ENCODE results near the gene TFB2M.
"Not testable (repeated sequence)": the region's sequence is repeated elsewhere in the genome, so short reads cannot be mapped to it uniquely, and the experiment has no call there.

The TFB2M gene

GRCh38 chr1:246591958-246592357, 25.9 kb upstream of the TFB2M start:
- ATAC-seq (replicated peaks): no peak
- Mint-ChIP-seq H3K27ac (no peak overlapping the region), H3K9me3 (no peaks in the 10 kb centered on the region), H3K36me3 (ENCODE audit: insufficient read depth) (peaks cover 34% of the 10 kb centered on the region), H3K4me3 (no peak overlapping the region), H3K27me3 (no peaks in the 10 kb centered on the region), H3K4me1 (ENCODE audit: low read depth in 2 of 2) (peaks cover 14 to 36% of the 10 kb centered on the region in 2 donors)
- DNase-seq: no peak

- peaks cover 31% of the 10 kb centered on the region for H3K36me3 Mint-ChIP-seq (ENCODE audit: insufficient read depth)
These were observed 25.4 kb upstream of the TFB2M start for GRCh38 chr1:246591504-246591903.

GRCh38 chr1:246591047-246591446, 25.0 kb upstream of the TFB2M start:
- Mint-ChIP-seq H3K27ac (peak overlapping the region in 1 of 2 donors; percentile 35), H3K36me3 (ENCODE audit: insufficient read depth) (peaks cover 31% of the 10 kb centered on the region), H3K4me1 (ENCODE audit: low read depth in 2 of 2) (peaks cover 14 to 36% of the 10 kb centered on the region in 2 donors), H3K4me3 (no peak overlapping the region), H3K27me3 (no peaks in the 10 kb centered on the region), H3K9me3 (no peaks in the 10 kb centered on the region)
- no peak for DNase-seq
- ATAC-seq (replicated peaks): no peak

More at GRCh38 chr1:246591504-246591903, 25.4 kb upstream of the TFB2M start:
- Mint-ChIP-seq H3K9me3 (no peaks in the 10 kb centered on the region), H3K4me3 (no peak overlapping the region), H3K27me3 (no peaks in the 10 kb centered on the region), H3K4me1 (ENCODE audit: low read depth in 2 of 2) (peaks cover 13 to 36% of the 10 kb centered on the region in 2 donors), H3K27ac (peak overlapping the region in 1 of 2 donors; percentile 35)
- no peak for ATAC-seq (replicated peaks)
- DNase-seq: no peak

DNA sequence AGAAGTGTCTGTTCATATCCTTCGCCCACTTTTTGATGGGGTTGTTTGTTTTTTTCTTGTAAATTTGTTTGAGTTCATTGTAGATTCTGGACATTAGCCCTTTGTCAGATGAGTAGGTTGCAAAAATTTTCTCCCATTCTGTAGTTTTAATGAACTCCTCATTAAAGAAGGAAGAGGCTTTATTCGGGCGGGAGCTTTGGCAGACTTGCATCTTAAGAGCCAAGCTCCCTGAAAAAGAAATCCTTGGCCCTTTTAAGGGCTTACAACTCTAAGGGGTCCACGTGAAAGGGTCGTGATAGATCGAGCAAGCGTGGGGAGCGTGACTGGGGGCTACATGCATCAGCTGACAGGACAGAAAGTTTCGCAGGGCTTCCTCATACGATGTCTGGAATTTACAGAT, 23.9 kb upstream of the TFB2M start:
- peaks cover 37% of the 10 kb centered on the region for H3K36me3 Mint-ChIP-seq (ENCODE audit: insufficient read depth)
- H3K4me1 Mint-ChIP-seq (ENCODE audit: low read depth in 2 of 2): peaks cover 12 to 35% of the 10 kb centered on the region in 2 donors
- not testable (repeated sequence) for H3K27ac Mint-ChIP-seq

DNA sequence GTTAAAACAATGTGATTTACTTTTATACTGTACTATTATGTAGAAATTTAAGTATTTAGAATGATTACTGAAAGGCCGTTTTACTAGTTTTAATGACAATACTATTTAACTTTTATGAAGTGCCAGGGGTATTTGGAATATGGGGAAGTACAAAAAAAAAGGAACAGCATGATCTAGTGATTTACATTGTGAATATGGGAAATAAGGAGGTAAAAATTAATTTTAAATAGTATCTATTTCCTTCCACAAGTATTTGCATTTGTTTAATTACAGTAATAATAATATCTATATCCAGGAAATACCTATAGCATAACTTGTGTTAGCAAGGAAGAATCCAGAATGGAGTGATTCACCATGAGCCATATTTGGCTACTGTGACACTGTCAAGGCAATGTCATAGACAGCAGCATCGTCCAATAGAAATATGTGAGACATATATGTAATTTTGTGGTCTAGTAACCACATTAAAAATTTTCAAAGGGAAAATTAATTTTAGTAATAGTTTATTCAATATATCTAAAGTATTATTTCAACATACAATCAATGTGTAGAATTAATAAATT, 22.2 kb upstream of the TFB2M start:
- Mint-ChIP-seq H3K27ac (no peak overlapping the region), H3K4me1 (ENCODE audit: low read depth in 2 of 2) (peaks cover 21 to 44% of the 10 kb centered on the region in 2 donors), H3K36me3 (ENCODE audit: insufficient read depth) (peaks cover 38% of the 10 kb centered on the region), H3K4me3 (no peak overlapping the region), H3K27me3 (no peaks in the 10 kb centered on the region), H3K9me3 (no peaks in the 10 kb centered on the region)
- DNase-seq: no peak
- no peak for ATAC-seq (replicated peaks)

More for the DNA sequence above, 23.9 kb upstream of the TFB2M start:
- not testable (repeated sequence) for ATAC-seq (replicated peaks); H3K4me3 Mint-ChIP-seq; DNase-seq; H3K27me3 Mint-ChIP-seq; H3K9me3 Mint-ChIP-seq

- H3K27me3 Mint-ChIP-seq: no peaks in the 10 kb centered on the region
- H3K27ac Mint-ChIP-seq: peak overlapping the region in 1 of 2 donors; percentile 5
- peaks cover 26 to 50% of the 10 kb centered on the region in 2 donors for H3K4me1 Mint-ChIP-seq (ENCODE audit: low read depth in 2 of 2)
- H3K4me3 Mint-ChIP-seq: no peak overlapping the region
- no peak for ATAC-seq (replicated peaks)
- DNase-seq: no peak
- peaks cover 37% of the 10 kb centered on the region for H3K36me3 Mint-ChIP-seq (ENCODE audit: insufficient read depth)
- no peaks in the 10 kb centered on the region for H3K9me3 Mint-ChIP-seq
These were observed 21.5 kb upstream of the TFB2M start for GRCh38 chr1:246587606-246588005.

DNA sequence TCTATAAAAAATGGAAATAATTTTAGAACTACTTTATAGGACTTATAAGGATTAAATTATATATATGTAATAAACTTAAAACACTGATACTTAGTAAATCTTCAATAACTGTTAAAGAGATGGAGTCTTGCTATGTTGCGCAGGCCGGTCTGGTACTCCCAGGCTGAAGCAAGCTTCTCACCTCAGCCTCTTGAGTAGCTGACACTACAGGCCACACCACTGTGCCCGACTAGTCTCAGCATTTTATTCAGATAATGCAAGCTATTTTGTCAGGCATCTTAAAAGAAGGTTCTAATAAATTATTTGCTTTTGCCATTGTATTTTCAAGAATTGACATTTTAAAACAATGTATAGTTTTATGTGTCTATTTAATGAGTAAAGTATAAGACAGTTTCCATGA, 21.0 kb upstream of the TFB2M start:
- Mint-ChIP-seq H3K27ac (peak overlapping the region in 1 of 2 donors; percentile 5), H3K4me1 (ENCODE audit: low read depth in 2 of 2) (peaks cover 32 to 52% of the 10 kb centered on the region in 2 donors), H3K27me3 (no peaks in the 10 kb centered on the region), H3K9me3 (no peaks in the 10 kb centered on the region), H3K36me3 (ENCODE audit: insufficient read depth) (peaks cover 35% of the 10 kb centered on the region), H3K4me3 (no peak overlapping the region)
- no peak for ATAC-seq (replicated peaks)
- DNase-seq: no peak

GRCh38 chr1:246583448-246584185, 17.6 kb upstream of the TFB2M start:
- no peak overlapping the region for H3K4me3 Mint-ChIP-seq
- peaks cover 35 to 57% of the 10 kb centered on the region in 2 donors for H3K4me1 Mint-ChIP-seq (ENCODE audit: low read depth in 2 of 2)
- H3K36me3 Mint-ChIP-seq (ENCODE audit: insufficient read depth): peaks cover 24% of the 10 kb centered on the region

GRCh38 chr1:246583056-246583440, 17.0 kb upstream of the TFB2M start:
- peak overlapping the region; percentile 44 to 86 for H3K27ac Mint-ChIP-seq
- H3K4me3 Mint-ChIP-seq: no peak overlapping the region
- no peaks in the 10 kb centered on the region for H3K9me3 Mint-ChIP-seq
- peaks cover 35 to 59% of the 10 kb centered on the region in 2 donors for H3K4me1 Mint-ChIP-seq (ENCODE audit: low read depth in 2 of 2)
- DNase-seq (no peak), ATAC-seq (replicated peaks) (no peak)
- H3K27me3 Mint-ChIP-seq: no peaks in the 10 kb centered on the region
- peaks cover 24% of the 10 kb centered on the region for H3K36me3 Mint-ChIP-seq (ENCODE audit: insufficient read depth)

More at GRCh38 chr1:246583448-246584185, 17.6 kb upstream of the TFB2M start:
- Mint-ChIP-seq H3K27ac (peak overlapping the region; percentile 44 to 86), H3K9me3 (no peaks in the 10 kb centered on the region), H3K27me3 (no peaks in the 10 kb centered on the region)
- no peak for DNase-seq
- no peak for ATAC-seq (replicated peaks)

GRCh38 chr1:246582301-246583055, 16.4 kb upstream of the TFB2M start:
- H3K27me3 Mint-ChIP-seq: no peaks in the 10 kb centered on the region
- peaks cover 24% of the 10 kb centered on the region for H3K36me3 Mint-ChIP-seq (ENCODE audit: insufficient read depth)
- H3K9me3 Mint-ChIP-seq: no peaks in the 10 kb centered on the region
- peaks cover 40 to 58% of the 10 kb centered on the region in 2 donors for H3K4me1 Mint-ChIP-seq (ENCODE audit: low read depth in 2 of 2)
- H3K4me3 Mint-ChIP-seq: no peak overlapping the region
- ATAC-seq (replicated peaks): no peak
- DNase-seq: no peak
- H3K27ac Mint-ChIP-seq: peak overlapping the region; percentile 73 to 86

DNA sequence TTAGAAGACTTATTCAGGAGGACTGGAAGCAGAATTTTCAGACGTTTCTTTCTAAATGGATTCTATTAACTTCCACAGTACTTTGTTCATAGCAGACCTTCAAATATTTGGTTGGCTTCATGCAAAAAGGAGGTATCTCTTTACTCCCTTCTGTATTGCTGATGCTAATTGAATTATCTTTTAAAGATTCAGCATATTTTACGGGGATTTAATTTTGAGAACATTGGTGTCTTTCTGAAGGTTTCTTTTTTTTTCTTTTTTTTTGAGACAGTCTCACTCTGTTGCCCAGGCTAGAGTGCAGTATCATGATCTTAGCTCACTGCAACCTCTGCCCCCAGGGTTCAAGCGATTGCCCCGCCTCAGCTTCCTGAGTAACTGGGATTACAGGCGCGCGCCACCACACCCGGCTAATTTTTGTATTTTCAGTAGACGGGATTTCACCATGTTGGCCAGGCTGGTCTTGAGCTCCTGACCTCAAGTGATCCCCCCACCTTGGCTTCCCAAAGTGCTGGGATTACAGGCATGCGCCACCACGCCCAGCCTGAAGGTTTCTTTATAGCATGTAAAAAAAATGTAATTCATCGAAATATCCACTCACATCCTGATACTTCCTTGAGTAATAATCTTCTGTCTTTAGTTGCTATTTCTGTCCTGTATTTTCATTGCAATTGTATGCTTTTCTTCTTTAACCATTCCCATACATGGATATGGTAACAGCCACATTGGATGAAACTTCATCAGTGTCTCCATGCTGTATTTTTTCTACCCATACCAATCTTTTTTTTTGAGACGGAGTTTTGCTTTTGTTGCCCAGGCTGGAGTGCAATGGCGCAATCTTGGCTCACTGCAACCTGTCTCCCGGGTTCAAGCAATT, 14.7 kb upstream of the TFB2M start:
- Mint-ChIP-seq H3K27me3 (no peaks in the 10 kb centered on the region), H3K9me3 (no peaks in the 10 kb centered on the region), H3K4me3 (no peak overlapping the region), H3K36me3 (ENCODE audit: insufficient read depth) (peaks cover 24% of the 10 kb centered on the region), H3K27ac (no peak overlapping the region), H3K4me1 (ENCODE audit: low read depth in 2 of 2) (peaks cover 43 to 62% of the 10 kb centered on the region in 2 donors)
- DNase-seq (no peak), ATAC-seq (replicated peaks) (no peak)

DNA sequence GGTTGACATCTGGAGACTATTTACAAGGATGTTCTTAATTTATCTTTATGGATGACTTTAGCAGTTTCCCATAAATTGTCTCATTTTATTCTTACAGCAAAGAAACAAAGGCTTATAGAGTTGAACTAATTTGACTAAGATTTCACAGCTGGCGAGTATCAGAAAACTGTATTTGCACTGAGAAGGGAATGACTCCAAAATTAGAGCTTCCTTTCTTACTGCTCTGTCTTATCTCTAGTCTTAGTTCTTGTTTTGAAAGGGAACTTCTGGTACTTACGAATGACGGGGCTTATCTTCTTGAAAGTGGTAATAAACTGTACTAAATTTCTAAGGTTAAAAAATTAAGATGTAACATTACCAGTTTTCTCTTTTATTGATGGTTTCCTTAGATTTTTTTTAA, 13.8 kb upstream of the TFB2M start:
- no peak for ATAC-seq (replicated peaks)
- Mint-ChIP-seq H3K36me3 (ENCODE audit: insufficient read depth) (peaks cover 15% of the 10 kb centered on the region), H3K4me1 (ENCODE audit: low read depth in 2 of 2) (peaks cover 47 to 65% of the 10 kb centered on the region in 2 donors), H3K9me3 (no peaks in the 10 kb centered on the region), H3K27ac (no peak overlapping the region), H3K27me3 (no peaks in the 10 kb centered on the region), H3K4me3 (no peak overlapping the region)
- DNase-seq: no peak

GRCh38 chr1:246577720-246578106, 11.7 kb upstream of the TFB2M start:
- no peak overlapping the region for H3K4me3 Mint-ChIP-seq
- H3K27ac Mint-ChIP-seq: peak overlapping the region; percentile 10 to 90
- ATAC-seq (replicated peaks) (no peak), DNase-seq (no peak)
- no peaks in the 10 kb centered on the region for H3K27me3 Mint-ChIP-seq
- peaks cover 5% of the 10 kb centered on the region for H3K36me3 Mint-ChIP-seq (ENCODE audit: insufficient read depth)
- H3K9me3 Mint-ChIP-seq: no peaks in the 10 kb centered on the region
- H3K4me1 Mint-ChIP-seq (ENCODE audit: low read depth in 2 of 2): peaks cover 37 to 53% of the 10 kb centered on the region in 2 donors

Data from effector memory CD8-positive, alpha-beta T cell (primary cell).